Breast epithelium (tissue), 3 donors: Measurements from ENCODE around the gene ATP5F1E.

Source experiments
- CTCF ChIP-seq, 3 donors: fragments of 450-650 bp; IDR thresholded peaks; one replicate each; pipeline ENCODE4 v1.5.1; 2016 to 2017; ENCODE audit warnings: antibody characterized with exemption in 3 of 3, mild to moderate bottlenecking in 3 of 3, moderate library complexity in 3 of 3
- POLR2AphosphoS5 ChIP-seq, 3 donors: sonication (generic); formaldehyde crosslinking; IDR thresholded peaks; one replicate each; pipeline ENCODE4 v1.6.1; 2017; ENCODE audit warnings: antibody characterized with exemption in 3 of 3

GRCh38 chr20:59035381-59035780 is 3.2 kb upstream of the ATP5F1E start:
- TF ChIP-seq POLR2AphosphoS5 (IDR thresholded peaks at IDR 0.05) (no peak), CTCF (IDR thresholded peaks at IDR 0.05) (no peak)
